NCI-H1694 treated with DMSO at 0.1 percent for 48 hours (cell line): Measurements from ENCODE around the gene TEAD3.
"Not testable (repeated sequence)": the region's sequence is repeated elsewhere in the genome, so short reads cannot be mapped to it uniquely, and the experiment has no call there.

Experiments used
- DNase-seq: peaks from one replicate; lab custom pipeline; 2025; lab: John Stamatoyannopoulos, UW

The TEAD3 gene

DNA sequence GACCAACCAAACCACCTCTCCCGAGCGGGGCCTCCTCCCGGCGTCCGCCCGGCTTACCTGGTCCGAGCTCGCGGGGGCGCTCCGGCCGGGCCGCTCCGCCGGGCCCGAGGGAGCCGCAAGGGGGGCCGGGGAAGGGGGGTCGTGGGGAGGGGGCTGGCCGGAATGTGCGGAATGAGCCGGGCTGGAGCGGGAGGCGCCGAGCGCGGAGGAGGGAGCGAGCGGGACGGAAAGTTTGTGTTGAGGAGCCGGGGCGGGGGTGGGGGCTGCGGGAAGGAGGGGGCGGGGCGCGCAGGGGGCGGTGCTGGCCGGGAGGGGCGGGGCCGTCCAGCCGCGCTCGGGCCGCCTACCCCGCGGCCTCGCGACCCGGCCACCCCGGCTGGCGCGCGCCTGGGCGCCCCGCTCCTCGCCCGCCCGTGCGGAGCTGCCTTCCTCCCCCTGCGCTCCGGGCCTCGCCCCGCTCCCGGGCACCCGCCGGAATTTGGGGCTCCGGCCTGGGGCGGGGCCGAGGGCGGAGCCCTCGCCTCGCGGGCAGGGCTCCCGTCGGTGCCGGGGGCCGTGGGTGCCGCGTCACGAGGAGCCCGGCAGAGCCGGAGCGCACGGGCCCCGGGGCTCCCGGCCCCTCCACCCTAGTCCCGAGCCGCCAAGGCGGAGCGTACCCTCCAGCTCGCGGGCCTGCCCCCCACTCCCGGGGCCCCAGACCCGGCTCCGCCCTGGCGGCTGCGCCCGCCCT is at the start of gene TEAD3:
TSS of gene TEAD3 (minus strand) at position 239 of the 730 bp plus-strand sequence.
- no peak for DNase-seq

DNA sequence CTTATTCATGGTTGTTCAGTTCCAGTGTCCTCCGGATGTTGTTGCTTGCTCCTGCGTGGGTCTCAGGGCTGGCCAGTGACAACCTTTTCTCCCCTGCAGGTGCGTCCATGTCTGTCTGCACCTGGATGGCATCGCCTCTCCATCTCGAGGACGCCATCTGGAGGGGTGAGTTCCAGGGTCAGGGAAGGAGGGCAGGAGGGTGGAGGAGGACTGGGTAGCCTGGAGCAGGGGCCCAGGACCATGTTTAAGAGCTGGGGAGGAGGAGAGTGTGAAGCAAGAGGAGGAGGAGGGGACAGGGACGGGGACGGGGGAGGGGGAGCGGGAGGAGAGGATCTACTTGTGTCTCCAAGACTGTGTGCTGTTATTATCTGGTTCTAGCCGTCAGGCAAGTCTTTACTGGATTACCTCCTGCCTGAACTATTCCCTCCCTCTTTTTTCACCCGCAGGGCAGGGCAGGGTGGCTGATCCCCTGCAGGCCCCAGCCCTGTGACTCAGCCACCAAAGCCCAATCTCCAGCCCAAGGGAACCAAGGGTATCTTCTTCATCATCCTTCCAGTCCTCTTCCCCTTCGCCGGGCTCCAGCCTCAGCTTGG is 48.0 kb upstream of the TEAD3 start:
- DNase-seq = no peak

- DNase-seq = no peak
Observed at GRCh38 chr6:35543459-35544193, 46.7 kb upstream of the TEAD3 start.

DNA sequence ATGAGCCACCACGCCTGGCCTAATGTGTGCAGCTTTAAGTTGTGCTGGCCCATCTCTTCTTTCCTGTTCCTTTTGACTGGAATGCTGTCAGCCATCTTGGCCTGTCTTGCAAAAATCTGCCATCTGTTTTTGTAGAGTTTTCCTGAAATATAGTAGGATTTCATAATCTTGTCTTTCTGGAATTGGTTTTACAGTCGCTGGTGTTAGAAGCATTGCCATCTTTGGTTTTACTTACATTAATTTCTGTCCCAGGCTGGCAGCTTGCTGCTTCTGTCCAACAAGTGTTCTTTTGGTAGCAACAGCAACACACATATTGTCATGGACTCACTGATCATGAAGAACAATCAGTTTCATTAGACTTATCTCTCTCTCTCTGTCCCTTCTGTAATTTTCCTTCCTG is 45.0 kb upstream of the TEAD3 start:
- DNase-seq = no peak

DNA sequence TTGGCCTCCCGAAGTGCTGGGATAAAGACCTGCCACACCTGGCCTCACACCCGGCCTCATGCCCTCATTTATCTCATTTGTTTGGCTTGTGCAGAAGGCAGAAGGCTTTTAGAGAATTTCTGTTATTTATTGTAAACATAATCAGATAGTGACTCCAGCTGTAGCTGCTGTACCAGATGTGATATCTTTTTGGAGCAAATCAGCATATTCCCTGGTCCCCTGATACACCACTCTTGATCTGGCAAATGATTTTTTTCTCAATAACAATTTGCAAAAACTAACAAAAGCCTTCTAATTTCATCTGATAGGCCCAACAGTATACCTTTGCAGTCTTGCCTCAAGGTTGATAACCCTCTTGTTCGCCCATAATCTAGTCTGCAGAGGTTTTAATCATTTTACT is 42.3 kb upstream of the TEAD3 start:
- DNase-seq = no peak

GRCh38 chr6:35535847-35536246 is 39.0 kb upstream of the TEAD3 start:
- not testable (repeated sequence) for DNase-seq

DNA sequence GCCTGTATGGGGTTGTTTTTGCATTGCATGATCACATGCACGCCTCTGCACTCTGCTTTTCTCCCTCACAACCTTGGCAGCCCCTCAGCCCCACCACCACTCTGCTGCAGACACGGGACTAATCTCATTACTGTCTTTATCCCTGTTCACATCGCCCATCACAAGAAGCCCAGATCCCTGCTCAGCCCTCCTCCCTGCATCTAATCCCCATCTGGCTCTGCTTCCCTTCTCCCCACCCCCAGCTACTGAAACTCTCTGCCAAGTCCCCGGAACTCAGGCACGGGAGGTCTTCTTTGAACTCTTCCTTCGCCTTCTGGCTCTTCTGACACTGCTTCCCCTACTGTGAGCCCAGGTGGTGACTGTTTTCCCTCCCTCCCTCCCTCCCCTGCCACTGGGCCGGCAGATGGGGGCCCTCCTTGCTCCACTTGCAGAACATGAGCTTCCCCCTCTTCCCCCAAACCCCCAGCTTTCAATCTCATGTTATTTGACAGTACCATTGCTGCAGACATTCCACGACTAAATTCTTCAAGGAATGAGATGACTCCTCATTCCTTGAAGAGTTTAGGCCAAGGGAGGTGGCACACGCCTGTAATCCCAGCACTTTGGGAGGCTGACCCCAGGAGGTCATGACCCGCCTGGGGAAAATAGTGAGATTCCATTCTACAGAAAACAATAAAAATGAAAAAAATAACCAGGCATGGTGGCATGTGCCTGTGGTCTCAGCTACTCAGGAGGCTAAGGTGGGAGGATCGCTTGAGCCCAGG is 37.7 kb upstream of the TEAD3 start:
- peak; percentile 31 for DNase-seq

DNA sequence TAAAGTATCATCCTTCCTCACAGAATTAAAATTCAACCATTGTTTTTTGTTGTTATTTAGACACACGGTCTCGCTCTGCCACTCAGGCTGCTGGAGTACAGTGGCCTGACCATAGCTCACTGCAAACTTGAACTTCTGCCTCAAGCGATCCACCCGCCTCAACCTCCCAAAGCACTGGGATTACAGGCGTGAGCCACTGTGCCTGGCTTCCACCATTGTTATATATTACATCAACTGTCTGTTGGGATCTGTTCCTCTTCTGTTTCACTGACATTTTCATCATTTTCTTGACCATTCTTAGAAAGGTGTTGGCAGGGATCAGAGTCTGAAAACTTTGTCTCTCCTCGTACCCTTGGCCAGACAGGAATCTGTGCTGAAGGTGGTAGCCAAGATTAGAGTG is 37.1 kb upstream of the TEAD3 start:
- no peak for DNase-seq

DNA sequence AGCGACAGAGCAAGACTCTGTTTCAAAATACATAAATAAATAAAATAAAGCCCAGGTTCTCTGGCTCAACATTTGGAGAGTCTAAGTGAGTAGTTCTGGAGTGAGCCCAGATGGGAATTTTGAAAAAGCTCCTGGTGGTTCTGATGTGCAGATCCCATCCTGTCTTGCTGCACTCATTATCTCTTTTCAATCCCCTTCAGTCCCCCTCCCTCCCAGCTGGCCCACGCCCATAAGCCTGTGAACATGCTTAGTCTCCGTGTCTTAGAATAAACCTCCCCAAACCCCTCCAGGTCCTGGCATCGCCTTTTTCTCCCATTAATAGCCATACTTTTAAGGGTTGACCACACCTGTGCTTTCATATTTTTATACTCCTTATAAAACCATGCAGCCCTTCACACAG is 35.2 kb upstream of the TEAD3 start:
- no peak for DNase-seq

GRCh38 chr6:35524380-35525020 is 27.6 kb upstream of the TEAD3 start:
- DNase-seq = no peak

DNA sequence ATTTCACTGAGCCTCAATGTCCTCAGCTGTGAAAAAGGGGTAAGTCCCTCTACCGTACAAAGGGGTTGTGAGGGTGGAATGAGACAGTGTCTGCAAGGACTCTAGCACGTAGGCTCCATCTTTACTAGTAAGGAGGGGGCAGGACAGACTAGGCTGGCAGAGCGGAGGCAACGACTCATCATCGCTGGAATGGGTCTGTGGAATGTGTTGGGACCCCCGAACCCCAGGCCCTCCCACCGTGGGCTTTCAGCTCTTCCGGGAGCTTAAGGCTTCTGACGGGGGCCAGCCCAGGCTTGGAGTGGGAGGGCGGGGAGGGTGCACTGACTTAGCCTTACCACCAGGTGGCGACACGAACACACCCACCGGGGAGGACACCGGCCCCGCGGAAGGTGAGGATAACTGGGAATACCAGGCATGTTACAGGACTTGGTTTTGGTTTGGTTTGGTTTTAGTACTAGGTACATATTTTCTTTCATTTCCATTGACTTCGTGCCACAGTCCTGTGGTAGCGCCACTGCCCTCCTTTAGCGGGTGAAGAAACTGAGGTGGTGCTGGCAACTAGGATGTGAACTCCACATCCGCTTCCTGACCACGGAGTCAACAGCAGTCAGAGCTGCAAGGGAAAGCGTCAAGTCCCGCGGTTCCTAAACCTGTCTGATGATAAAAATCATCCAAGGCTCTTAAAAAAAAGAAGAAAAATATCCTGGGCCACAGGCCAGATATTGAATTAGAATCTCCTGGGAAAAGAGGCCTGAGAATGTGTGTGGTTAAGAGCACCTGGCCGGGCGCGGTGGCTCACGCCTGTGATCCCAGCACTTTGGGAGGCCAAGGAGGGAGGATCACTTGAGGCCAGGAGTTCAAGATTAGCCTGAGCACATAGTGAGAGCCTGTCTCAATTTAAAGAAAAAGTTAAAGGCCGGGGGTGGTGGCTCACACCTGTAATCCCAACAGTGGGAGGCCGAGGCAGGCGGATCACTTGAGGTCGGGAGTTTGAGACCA is 26.1 kb upstream of the TEAD3 start:
- peak; percentile 55 for DNase-seq

GRCh38 chr6:35522151-35522550 is 25.3 kb upstream of the TEAD3 start:
- DNase-seq = no peak

GRCh38 chr6:35521235-35521634 is 24.4 kb upstream of the TEAD3 start:
- DNase-seq = no peak

DNA sequence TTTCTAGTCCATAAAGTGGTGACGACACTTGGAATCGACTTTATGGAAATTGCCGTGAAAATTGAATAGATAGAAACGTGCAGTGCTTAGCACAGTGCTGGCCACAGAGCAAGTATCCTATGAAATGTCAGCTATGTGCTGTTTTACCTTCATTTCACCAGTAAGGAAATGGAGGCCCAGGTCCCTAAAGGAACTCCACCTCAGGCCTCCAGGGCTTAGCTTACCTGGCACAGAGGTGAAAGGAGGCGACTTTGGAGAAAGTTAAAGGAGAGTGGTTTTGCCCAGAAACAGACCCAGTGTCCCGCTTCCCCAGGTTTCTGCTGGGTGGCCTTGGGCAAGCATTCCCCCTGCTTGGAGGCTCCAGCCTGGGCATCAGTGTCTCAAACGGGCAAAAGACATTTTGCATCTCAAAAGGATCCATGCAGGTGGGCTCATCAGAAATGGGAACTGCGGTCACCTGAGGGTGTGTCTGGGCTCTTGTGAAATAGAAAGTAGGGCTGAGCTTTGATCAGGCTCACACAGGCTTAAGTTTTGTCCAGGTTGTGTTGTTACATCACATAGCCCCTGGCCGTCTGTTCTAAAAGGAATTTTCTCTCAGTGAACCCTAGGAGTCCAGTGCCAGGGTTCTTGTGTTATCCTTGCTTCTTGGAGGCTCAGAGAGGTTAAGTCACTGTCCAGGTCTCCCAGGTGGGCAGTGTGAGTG is 22.6 kb upstream of the TEAD3 start:
- DNase-seq = no peak

DNA sequence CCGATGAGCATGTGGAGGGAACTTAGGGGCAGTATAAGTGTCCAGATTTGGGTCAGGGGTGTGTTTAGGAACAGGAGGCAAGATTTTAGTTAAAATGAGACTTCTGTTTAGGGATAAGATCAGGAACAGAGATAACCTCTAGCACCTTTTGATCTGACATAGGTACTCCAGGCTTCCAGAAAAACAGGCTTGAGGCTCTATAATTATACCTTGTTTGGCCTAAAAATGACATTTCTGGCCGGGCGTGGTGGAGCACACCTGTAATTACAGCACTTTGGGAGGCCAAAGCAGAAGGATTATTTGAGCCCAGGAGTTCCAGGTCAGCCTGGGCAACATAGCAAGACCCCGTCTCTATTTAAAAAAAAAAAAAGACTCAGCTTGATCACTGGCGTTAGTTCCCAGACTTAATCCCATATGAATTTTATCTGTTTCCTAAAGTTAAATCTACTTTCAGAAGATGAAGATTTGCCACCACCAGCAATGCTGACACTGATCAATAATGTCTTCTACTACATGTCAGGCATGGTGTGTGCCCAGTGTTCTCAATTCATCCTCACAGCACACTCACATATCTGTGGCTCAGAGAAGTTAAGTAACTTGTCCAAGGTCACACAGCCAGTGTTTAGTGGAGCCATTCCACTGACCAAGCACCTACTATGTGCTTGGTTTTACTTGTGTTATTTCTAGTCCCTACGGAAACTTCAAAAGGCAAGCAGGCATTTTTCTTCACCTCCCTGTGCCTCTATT is 21.9 kb upstream of the TEAD3 start:
- no peak for DNase-seq

GRCh38 chr6:35517978-35518377 is 21.1 kb upstream of the TEAD3 start:
- not testable (repeated sequence) for DNase-seq

GRCh38 chr6:35516712-35517111 is 19.8 kb upstream of the TEAD3 start:
- DNase-seq = no peak

- DNase-seq = not testable (repeated sequence)
Observed at GRCh38 chr6:35515939-35516338, 19.1 kb upstream of the TEAD3 start.

- DNase-seq = no peak
Observed at GRCh38 chr6:35514587-35514986, 17.7 kb upstream of the TEAD3 start.
